Activated CD8-positive, alpha-beta memory T cell treated with anti-CD3 and anti-CD28 coated beads for 48 hours (primary cell): ENCODE results near the gene TOP3A.

Source experiments
- DNase-seq, 3 experiments: peaks; one replicate each; pipeline ENCODE4 v3.0.0-alpha.2; 2020; ENCODE audit warnings: low read depth in 2 of 3, low spot score in 2 of 3

Gene TOP3A

DNA sequence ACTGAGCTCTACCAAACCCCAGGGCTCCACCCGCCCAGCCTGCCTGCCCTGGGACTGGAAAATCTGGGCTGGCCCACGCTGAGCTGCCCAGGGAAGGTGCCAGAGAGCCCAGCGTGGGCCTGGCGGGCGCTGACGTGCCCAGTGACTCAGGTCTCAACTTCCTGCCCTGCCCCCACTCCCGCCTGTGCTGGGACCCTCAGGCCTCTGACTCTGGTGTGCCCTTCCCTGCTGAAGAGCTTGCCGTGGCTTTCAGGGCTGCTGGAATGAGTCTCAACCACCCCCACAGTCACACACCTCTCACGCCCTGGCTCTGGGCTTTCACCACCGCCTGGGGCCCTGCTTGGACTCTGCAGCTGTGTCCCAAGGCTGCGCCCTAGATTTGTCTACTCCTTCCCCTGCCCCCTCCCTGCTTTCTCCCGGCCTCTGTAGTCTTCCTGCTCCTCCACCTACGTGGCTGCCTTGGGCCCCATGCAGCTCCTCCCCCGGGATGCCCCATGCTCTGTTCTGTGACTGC is 79.0 kb downstream of the TOP3A start:
- DNase-seq = peak in 1 of 3 experiments; percentile 38

DNA sequence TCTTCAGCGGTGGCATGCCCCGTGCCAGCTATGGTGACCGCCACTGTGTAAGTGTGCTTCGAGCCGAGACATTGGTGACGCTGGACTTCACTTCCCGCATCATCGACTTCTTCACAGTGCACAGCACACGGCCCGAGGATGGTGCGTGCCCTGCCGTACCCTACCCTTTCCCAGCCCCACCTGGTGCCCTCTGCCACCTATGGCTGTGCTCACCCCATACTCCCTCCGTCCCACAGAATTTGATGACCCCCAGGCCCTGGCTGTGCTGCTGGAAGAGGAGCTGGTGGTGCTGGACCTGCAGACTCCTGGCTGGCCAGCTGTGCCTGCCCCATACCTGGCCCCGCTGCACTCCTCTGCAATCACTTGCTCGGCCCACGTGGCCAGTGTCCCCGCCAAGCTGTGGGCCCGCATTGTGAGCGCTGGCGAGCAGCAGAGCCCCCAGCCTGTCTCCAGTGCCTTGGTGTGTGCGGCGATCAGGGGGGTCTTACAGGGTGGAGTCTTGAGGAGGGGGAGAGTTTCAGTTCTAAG is 79.9 kb downstream of the TOP3A start:
- no peak for DNase-seq

DNA sequence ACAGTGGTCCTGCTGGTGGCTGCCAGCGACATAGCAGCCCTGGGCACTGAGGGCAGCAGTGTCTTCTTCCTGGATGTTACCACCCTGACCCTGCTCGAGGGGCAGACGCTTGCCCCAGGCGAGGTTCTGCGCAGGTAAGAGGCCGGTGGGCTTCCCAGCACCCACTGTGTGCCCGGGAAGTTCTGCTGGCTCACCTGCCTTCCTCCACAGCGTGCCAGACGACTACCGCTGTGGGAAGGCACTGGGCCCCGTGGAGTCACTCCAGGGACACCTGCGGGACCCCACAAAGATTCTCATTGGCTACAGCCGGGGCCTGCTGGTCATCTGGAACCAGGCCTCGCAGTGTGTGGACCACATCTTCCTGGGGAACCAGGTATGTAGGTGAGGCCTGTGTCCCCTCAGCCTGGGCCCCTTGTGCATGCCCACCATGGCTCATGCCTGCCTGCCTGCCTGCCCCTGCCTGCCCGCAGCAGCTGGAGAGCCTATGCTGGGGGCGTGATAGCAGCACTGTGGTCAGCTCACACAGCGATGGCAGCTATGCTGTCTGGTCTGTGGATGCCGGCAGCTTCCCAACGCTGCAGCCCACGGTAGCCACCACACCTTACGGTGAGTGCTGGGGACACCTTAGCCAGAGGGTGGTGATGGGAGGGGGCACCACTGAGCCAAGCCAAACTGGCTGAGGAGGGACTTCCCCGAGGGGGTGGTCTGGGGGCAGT is 80.8 kb downstream of the TOP3A start:
- DNase-seq = no peak

DNA sequence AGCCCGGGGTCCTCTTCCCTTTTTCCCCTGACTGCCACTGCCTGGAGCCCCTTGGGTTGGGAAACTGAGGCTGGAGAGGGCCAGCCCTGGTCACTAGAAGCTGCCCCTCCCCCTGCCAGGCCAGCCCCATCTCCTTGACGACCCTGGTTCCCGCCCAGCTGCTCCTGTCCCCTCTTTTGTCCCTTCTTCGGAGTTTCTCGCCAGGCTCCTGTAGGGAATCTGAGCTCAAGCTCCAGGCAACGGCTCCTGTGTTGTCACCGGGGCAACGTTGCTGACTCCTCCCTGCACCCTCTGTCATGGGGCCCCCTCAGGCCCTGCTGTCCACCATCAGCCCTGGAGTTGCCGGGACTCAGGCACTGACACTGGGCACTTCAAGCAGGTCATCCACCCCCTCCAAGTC is 83.6 kb downstream of the TOP3A start:
- DNase-seq = no peak

DNA sequence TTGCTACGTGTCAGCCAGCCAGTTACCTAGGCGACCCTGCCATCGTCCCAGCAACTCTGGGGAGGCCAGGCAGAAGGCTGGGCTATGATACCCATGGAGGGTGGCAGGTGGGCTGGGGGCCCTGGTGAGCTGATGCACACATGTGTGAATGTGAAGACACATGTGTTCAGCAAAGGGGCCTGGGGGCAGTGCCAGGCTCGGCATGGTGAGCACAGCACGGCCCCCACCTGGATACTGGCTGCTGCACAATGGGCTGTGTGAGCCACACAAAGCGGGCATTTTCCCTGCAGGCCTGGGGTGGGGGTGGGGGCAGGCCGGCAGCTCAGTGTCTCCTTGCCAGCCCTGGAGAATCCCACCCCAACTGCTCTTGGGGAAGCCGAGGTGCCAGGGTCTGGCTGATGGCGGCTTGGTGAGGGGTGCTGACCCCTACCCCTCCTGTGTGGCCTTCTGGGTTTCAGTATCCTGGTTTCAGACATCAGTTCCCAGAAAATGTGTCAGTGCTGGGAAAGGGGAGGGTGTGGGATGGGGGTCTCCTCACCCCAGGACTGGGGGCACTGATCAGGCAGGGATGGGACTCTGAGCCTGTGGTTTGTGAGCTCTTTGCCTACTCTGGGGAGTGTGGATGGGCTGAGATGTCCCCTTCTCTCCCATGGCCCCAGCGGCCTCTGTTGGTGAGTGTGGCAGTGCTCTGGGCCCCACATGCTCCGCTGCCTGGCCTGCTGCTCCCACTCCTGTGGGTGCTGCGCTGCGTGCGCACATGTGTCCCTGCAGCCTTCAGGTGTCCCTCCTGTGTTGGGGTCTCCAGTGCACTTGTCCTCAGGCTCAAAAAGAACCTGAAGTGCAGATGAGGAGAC is 84.3 kb downstream of the TOP3A start:
- no peak for DNase-seq

DNA sequence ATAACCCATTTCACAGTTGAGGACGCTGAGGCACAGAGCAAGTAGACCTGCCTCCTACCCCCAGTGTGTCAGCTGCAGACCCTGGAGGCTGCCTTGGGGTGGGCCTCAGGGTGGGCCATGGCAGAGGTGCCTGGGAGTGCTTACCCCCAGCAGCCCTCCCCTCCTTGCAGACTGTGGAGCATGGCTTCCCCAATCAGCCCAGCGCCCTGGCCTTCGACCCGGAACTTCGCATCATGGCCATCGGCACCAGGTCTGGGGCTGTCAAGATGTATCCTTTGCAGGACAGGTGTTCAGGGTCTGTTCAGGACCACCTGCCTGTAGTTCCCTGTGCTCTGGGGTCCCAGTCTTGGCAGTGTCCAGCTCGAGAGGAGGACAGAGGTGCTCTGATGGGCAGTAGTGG is 85.0 kb downstream of the TOP3A start:
- no peak for DNase-seq

DNA sequence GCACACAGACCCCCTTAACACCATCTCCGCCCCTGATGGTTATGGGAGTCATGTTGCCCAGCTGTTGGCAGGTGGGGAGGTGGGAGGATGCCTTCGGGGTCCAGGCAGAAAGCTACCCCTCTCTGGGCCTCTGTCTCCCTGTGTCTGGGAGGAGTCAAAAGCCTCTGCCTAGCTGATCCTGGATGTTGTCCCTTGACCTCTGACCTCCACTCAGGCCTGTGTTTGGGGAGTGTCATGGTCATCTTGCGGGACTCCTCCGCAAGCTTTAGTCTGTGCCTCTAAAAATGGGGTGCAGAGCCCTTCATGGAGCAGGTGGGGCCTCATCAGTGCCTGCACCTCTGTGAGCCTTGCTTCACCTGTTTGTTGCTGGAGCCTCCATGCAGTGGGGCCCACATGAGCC is 85.5 kb downstream of the TOP3A start:
- no peak for DNase-seq

DNA sequence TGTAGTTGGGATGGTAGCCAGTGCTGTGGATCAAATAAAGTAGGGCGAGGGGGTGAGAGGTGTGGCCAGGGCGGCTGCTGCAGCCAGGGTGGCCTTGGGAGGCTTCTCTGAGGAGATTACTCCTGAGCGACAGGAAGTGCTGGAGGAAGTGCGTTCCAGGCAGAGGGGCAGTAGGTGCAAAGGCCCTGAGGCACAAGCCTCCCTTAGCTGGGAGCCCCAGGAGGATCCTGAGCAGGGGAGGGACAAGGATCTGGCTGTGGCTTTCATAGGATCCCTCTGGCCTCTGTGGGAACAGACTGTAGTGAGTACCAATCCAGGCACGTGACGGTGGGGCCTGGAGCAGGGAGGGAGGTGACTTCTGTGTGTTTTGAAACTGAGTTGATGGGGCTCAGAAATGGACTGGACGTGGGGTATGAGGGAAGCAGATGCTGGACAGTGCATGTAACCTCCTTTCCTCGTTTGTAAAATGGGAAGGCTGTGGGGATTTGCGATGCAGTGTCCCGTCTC is 86.6 kb downstream of the TOP3A start:
- DNase-seq = no peak

DNA sequence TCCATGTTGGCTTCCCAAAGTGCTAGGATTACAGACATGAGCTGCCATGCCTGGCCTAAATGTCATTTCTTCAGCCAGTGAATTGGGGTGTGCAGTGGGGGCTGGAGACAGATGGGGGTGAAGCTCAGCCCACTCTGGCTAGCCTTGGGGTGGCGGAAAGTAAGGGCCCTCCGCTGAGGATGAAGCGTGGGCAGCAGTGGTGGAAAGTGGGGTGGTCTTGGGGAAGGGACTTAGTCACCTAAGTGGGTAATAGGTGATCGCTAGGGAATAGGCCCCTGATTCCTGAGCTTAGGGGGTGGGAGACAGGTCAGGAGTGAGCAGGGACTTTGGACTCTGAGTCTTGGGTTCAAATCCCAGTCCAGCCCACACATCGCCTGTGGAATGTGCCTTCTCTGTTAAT is 87.2 kb downstream of the TOP3A start:
- DNase-seq = no peak

DNA sequence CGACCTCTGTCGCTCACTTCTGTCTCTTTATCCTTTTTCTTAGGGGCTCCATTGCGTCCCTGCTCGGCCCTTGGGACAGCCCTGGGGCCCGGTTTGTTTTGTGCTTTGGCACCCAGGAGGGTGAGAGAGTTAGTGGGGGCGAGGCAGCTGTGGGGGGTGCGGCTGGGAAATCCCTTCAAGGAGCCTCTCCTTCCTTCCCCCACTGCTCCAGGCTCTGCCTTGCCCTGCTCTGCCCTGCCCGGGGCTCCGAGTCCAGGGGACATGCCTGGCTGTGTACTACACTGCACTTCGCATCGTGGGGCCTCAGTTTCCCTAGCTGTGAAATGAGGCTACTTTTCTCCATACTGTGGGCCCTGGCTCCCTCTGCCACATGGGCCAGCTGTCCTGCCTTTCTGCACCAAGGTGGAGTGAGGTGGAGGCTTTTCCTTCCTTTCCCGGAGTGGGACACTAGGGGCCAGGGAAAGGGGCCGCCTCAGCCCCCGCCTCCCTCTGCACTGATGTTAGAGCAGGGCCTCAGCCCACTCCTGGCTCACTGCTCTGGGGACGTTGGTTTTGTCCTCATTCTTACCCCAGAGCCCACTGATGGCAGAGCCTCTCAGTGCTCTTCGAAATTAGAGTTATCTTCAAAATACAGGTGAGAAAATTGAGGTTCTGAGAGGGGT is 88.4 kb downstream of the TOP3A start:
- DNase-seq = no peak

DNA sequence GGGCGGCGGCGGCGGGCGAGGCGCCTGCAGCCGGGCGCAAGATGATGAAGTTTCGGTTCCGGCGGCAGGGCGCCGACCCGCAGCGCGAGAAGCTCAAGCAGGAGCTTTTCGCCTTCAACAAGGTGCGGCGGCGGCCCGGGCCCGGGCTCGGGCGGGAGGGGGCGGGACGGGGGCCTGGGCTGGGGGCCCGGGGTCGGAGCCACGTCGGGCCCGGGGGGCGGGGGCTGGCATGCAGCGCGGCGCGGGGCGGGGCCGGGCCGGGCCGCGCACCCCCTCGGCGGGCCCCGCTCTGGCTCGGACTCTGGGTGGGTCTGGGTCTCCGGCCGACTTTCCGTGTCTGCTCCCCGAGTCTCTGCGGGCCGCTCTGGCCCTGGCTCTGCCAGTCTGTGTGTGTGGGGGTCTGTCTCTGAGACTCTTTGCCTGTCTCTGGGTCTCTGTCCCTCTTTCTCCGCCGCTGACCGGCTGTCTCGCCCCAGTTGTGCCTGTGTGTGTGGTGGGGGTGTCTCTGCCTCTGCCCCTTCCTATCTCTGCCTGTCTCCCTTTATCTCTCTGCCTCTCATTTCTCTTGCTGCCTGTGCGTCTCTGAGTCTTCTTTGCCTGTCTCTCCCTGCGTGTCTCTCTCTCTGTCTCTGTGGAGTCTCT is 89.0 kb downstream of the TOP3A start:
- no peak for DNase-seq

DNA sequence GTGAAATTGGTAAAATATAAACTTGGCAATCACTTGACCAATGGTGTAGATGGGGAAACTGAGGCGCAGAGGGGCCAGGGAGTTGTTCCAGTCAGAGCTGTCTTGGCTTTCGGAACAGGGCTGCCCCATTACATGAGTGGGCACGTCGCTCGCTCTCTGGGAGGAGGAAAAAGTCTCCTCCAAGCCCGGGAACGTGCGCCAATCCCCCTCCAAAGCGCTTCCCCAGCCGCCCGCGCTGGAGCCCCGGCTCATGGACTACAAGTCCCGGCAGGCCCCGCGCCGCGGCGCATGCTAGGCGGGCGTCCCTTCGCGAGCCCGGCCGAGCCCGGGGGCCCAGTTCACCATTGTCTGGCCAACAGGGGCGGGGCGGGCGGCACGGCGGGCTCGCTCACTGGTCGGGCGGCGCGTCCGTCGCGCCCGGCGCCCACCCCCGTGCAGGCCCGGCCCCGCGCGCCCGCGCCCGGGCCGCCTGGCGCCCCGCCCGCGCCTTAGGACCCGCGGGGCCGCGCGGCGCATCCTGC is 89.6 kb downstream of the TOP3A start, which contains the start of gene LLGL1:
Gene LLGL1, plus strand, starts transcription at position 515 of the 521 bp plus-strand sequence. CDS start 48 bp downstream, outside the sequence.
- peak; percentile 94 to 97 (median 96) for DNase-seq

DNA sequence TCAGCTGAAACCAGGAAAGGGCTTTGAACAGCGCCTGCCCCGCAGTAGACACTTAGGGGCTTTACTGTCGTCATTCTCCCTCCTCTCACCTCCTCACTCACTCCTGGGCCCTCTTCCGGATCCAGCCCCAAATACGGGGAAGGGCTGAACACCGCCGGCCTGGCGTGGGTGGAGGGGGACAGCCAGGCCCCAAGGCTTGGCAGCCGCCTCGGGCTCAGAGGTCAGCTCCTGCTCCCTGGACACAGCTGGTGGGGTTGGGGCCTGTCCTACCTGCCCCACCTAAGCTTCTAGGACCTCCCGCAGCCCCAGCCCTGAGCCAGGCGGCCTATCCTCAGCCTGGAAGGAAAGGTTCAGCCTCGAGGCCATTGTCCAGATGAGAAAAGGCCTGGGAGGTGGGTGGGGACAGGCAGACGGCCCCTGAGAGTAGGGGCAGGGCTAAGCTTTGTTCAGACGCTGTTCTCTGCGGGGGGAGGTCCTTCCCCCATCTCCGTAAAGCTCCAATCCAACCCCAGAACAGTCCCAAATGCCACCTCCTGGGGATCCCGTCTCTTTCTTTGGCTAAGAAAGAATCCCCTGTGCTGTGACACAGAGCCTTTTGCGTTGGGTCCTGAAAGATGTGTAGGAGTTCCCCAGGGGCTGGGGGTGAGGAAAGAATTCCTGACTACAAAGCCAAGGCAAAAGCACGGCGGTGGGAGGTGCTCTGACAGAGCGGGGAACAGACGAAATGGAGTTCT is 90.2 kb downstream of the TOP3A start:
- no peak for DNase-seq

DNA sequence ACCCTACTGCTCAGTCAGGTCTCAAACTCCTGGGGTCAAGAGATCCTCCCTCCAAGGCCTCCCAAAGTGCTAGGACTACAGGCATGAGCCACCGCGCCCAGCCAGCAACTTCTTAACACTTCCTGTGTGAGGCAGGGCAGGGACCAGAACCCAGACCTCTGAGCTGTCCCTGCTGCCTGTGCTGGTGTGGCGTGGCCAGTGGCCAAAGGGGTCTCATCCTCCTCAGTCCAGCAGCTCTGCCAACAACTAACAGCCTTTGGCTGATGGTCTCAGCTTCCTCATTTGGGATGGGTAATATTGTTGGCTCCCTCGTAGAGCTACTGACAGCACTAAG is 90.8 kb downstream of the TOP3A start:
- no peak for DNase-seq
